Measurements from ENCODE around the gene PNPLA8.
A peak's percentile ranks its signal among the peaks of the same experiment; 100 is the strongest.

DNA sequence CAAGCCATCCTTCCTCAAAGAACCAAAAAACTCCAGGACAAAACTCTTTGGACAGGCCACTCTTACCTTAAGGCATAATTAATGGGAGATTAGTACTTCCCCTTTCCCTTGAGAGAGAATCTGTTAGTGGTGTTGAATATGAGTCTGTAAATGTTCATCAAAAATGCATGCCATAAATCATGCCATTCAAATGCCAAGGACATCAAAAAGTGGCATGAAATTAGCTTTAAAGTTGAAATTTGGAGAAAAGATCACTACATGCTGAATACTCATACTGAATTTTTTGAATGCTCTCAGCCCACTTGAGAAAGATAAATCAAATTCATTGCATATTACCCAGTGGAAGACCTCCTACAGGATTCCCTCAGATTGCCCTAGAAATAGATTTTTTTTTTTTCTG lies 76.4 kb downstream of the PNPLA8 start:
- TF ChIP-seq POLR2A (IDR thresholded peaks at IDR 0.05; ENCODE audit: low read depth, low read length) (no peak), POLR2AphosphoS5 (IDR thresholded peaks at IDR 0.05; ENCODE audit: low read depth, low read length) (no peak), POU2F2 (IDR thresholded peaks at IDR 0.05; ENCODE audit: low read depth, low read length) (no peak), TAF1 (IDR thresholded peaks at IDR 0.05; ENCODE audit: low read depth, low read length) (no peak), SPI1 (IDR thresholded peaks at IDR 0.05; ENCODE audit: low read depth, low read length) (0 out of 2 replicates have a peak, but pooled peaks have one; percentile 0)

Data from GM12891 (cell line).